Body of pancreas (tissue), 4 donors: ENCODE results near the gene NOS3. TPM values are rescaled to one million over a fixed set of nuclear protein-coding genes. Genes with fewer than 3 reads are reported as not detected.
"Not testable (repeated sequence)": the region's sequence is repeated elsewhere in the genome, so short reads cannot be mapped to it uniquely, and the experiment has no call there.

Source experiments
- ATAC-seq: fragments of 150-250 bp; one replicate; pipeline ENCODE4 v1.9.1; 2016
- DNase-seq, 4 donors: peaks; one replicate each; pipeline ENCODE4 v3.0.0-alpha.2; 2019
- H3K27ac ChIP-seq, 4 donors: fragments of 200-600 bp; sonication (generic); 1 replicate in 3 of 4; 2 replicates in 1 of 4; pipeline versions ENCODE4 v1.5.1 to v1.6.1; 2016 to 2019; ENCODE audit warnings: mild to moderate bottlenecking in 1 of 4, mixed read lengths in 1 of 4, moderate library complexity in 1 of 4
- H3K27me3 ChIP-seq, 2 donors: fragments of 200-600 bp; sonication (generic); one replicate each; pipeline ENCODE4 v1.6.0; 2016; ENCODE audit warnings: mild to moderate bottlenecking in 1 of 2
- H3K36me3 ChIP-seq, 2 donors: fragments of 200-600 bp; sonication (generic); replicated peaks in 1 of 2; 2 replicates each; pipeline ENCODE4 v1.5.1; 2016; ENCODE audit warnings: low read depth in 2 of 2; ENCODE audit not compliant: insufficient read depth in 1 of 2
- H3K4me1 ChIP-seq: fragments of 200-600 bp; sonication (generic); one replicate; pipeline ENCODE4 v1.6.0; 2016
- H3K4me3 ChIP-seq, 2 donors: fragments of 200-600 bp; sonication (generic); 1 replicate in 1 of 2; 2 replicates in 1 of 2; pipeline ENCODE4 v1.5.1; 2016 to 2019
- H3K9me3 ChIP-seq, 3 donors: fragments of 200-600 bp; sonication (generic); 1 replicate in 2 of 3; 2 replicates in 1 of 3; pipeline ENCODE4 v1.5.1; 2016
- POLR2A ChIP-seq, 3 donors: fragments of 450-650 bp; IDR thresholded peaks; one replicate each; pipeline ENCODE4 v1.6.1; 2016; ENCODE audit warnings: antibody characterized with exemption in 3 of 3, mild to moderate bottlenecking in 2 of 3
- WGBS, 2 donors: methylation state at CpG; one replicate each; pipeline ENCODE4 v1.1.5; 2017; 5-methylcytosine and 5-hydroxymethylcytosine counted together
- intact Hi-C: fragments of 100-400 bp; cut with DNase I; formaldehyde crosslinking; loops from one replicate; pipeline ENCODE4 v1.15.1; 2023
- total RNA-seq, 2 donors: library from RNA; depleted of rRNA; stranded (reverse); fragments of >200 nt; gene quantifications; one replicate each; pipeline ENCODE4 v1.1.0, GENCODE V29; 2016
- TF ChIP-seq, protein P1 (sequence below), 7 experiments: fragments of 450-650 bp in 4 of 7; fragments of 200-600 bp in 3 of 7; sonication (generic) in 3 of 7; IDR thresholded peaks; one replicate each; pipeline ENCODE4 v1.5.1; 2016 to 2019; ENCODE audit warnings: antibody characterized with exemption in 7 of 7

Gene NOS3
- total RNA-seq, 2 donors from 2014 or later, result 4.9 to 7.6 TPM

DNA sequence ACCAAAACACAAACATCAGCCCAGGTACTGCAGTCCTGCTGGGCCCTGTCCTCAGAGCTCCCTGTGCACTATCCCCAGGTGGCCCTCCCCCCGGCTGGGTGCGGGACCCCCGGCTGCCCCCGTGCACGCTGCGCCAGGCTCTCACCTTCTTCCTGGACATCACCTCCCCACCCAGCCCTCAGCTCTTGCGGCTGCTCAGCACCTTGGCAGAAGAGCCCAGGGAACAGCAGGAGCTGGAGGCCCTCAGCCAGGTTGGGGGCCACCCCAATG lies 19.2 kb downstream of the NOS3 start:
- H3K4me1 ChIP-seq, result peaks cover 23% of the 10 kb centered on the region
- no peak overlapping the region for H3K4me3 ChIP-seq
- H3K27me3 ChIP-seq, result peaks cover 0 to 13% of the 10 kb centered on the region in 2 donors
- no peaks in the 10 kb centered on the region for H3K9me3 ChIP-seq
- TF ChIP-seq, protein P1, sequence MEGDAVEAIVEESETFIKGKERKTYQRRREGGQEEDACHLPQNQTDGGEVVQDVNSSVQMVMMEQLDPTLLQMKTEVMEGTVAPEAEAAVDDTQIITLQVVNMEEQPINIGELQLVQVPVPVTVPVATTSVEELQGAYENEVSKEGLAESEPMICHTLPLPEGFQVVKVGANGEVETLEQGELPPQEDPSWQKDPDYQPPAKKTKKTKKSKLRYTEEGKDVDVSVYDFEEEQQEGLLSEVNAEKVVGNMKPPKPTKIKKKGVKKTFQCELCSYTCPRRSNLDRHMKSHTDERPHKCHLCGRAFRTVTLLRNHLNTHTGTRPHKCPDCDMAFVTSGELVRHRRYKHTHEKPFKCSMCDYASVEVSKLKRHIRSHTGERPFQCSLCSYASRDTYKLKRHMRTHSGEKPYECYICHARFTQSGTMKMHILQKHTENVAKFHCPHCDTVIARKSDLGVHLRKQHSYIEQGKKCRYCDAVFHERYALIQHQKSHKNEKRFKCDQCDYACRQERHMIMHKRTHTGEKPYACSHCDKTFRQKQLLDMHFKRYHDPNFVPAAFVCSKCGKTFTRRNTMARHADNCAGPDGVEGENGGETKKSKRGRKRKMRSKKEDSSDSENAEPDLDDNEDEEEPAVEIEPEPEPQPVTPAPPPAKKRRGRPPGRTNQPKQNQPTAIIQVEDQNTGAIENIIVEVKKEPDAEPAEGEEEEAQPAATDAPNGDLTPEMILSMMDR (IDR thresholded peaks at IDR 0.05), result no peak
- no peak for TF ChIP-seq POLR2A (IDR thresholded peaks at IDR 0.05)
- WGBS, 2 donors, result 30% methylated on average over 7 of the region's 7 CpGs; no CpG with 5 or more reads in 1 of the 2 donors
- DNase-seq (no peak), ATAC-seq (no peak)
- intact Hi-C loops, result no loop called here
- H3K36me3 ChIP-seq, result no peaks in the 10 kb centered on the region
- H3K27ac ChIP-seq, result no peak overlapping the region

GRCh38 chr7:151010307-151011096 lies 19.7 kb downstream of the NOS3 start:
- H3K36me3 ChIP-seq, result no peaks in the 10 kb centered on the region
- peaks cover 0 to 13% of the 10 kb centered on the region in 2 donors for H3K27me3 ChIP-seq
- ATAC-seq (no peak), DNase-seq (no peak)
- no peak overlapping the region for H3K27ac ChIP-seq
- peaks cover 23% of the 10 kb centered on the region for H3K4me1 ChIP-seq
- no peak overlapping the region for H3K4me3 ChIP-seq
- 39 to 60% methylated on average over 7 to 18 of the region's 18 CpGs for WGBS, 2 donors
- TF ChIP-seq POLR2A (IDR thresholded peaks at IDR 0.05), result no peak
- TF ChIP-seq, protein P1 (IDR thresholded peaks at IDR 0.05), result no peak
- intact Hi-C loops, result no loop called here
- no peaks in the 10 kb centered on the region for H3K9me3 ChIP-seq

DNA sequence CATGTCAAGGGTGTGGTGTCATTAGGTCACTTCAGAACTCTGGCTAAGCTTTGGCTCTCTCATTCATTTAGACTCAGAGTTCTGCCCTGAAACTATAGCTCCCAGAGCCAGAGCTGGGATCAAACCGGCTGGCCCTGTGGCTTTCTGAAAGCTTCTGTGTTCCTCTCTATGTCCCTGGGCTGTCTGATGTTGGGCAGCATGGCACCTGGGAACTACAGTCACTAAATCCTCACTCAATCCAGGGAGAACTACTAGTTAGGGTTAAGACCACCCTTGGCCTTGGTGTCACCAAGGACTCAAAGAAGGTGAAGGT lies 20.2 kb downstream of the NOS3 start:
- 38 to 63% methylated on average over 1 of the region's 1 CpG for WGBS, 2 donors
- intact Hi-C loops, result no loop called here
- Histone ChIP-seq H3K4me1 (peaks cover 23% of the 10 kb centered on the region), H3K27me3 (peaks cover 0 to 13% of the 10 kb centered on the region in 2 donors), H3K4me3 (no peak overlapping the region), H3K9me3 (no peaks in the 10 kb centered on the region), H3K36me3 (no peaks in the 10 kb centered on the region), H3K27ac (no peak overlapping the region)
- ATAC-seq (no peak), DNase-seq (no peak)
- no peak for TF ChIP-seq POLR2A (IDR thresholded peaks at IDR 0.05)
- TF ChIP-seq, protein P1 (IDR thresholded peaks at IDR 0.05), result no peak

- H3K9me3 ChIP-seq, H3K4me3 ChIP-seq, DNase-seq, H3K36me3 ChIP-seq, H3K27ac ChIP-seq, ATAC-seq, intact Hi-C loops: not testable (repeated sequence)
- 82 to 83% methylated on average over 11 to 12 of the region's 12 CpGs for WGBS, 2 donors
- Histone ChIP-seq H3K27me3 (peaks cover 0 to 17% of the 10 kb centered on the region in 2 donors), H3K4me1 (peaks cover 23% of the 10 kb centered on the region)
Observed at GRCh38 chr7:151011616-151012015, 20.8 kb downstream of the NOS3 start.

DNA sequence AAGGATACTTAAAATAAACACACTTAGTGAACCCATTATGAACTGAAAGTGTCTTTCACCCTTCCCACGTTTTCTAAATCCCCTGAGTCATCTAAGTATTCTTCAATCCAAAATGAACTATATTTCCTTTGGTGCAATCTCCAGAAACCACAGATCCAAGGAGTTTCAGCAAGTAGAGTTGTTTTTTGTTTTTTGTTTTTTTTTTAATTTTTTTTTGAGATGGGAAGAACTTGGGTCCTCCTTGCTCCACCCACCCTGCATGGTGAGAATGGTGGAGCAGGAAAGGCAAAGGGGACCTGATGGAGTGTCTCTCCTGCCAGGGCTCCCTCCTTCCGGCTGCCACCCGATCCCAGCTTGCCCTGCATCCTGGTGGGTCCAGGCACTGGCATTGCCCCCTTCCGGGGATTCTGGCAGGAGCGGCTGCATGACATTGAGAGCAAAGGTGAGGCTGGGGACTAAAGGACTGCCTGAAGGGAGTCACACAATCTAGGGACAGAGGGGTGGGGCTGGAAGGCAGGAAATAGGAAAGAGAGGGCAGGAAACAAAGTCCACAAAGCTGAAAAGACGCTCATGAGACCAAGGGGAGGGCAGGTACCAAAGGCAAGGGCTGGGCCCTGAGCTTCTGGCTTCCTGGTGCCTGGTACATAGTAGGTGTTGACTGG lies 21.3 kb downstream of the NOS3 start:
- H3K36me3 ChIP-seq, result no peaks in the 10 kb centered on the region
- peaks cover 23% of the 10 kb centered on the region for H3K4me1 ChIP-seq
- WGBS, 2 donors, result 47 to 60% methylated on average over 4 to 6 of the region's 6 CpGs
- intact Hi-C loops, result no loop called here
- peaks cover 0 to 23% of the 10 kb centered on the region in 2 donors for H3K27me3 ChIP-seq
- DNase-seq, result no peak
- H3K4me3 ChIP-seq, result no peak overlapping the region
- ATAC-seq, result no peak
- no peak overlapping the region for H3K27ac ChIP-seq
- H3K9me3 ChIP-seq, result no peaks in the 10 kb centered on the region
- no peak for TF ChIP-seq POLR2A (IDR thresholded peaks at IDR 0.05)
- TF ChIP-seq, protein P1 (IDR thresholded peaks at IDR 0.05), result no peak
